ENCODE measurements around the gene ENOSF1. TPM values are rescaled to one million over a fixed set of nuclear protein-coding genes. Genes with fewer than 3 reads are reported as not detected.
"Not testable (repeated sequence)": the region's sequence is repeated elsewhere in the genome, so short reads cannot be mapped to it uniquely, and the experiment has no call there.

ENOSF1 gene, protein sequence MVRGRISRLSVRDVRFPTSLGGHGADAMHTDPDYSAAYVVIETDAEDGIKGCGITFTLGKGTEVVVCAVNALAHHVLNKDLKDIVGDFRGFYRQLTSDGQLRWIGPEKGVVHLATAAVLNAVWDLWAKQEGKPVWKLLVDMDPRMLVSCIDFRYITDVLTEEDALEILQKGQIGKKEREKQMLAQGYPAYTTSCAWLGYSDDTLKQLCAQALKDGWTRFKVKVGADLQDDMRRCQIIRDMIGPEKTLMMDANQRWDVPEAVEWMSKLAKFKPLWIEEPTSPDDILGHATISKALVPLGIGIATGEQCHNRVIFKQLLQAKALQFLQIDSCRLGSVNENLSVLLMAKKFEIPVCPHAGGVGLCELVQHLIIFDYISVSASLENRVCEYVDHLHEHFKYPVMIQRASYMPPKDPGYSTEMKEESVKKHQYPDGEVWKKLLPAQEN
- polyA plus RNA-seq (ENCODE audit: insufficient read length in 10 of 10), result 10 to 100 TPM; 13.3 to 52.3 (median 21.8) TPM
- long read RNA-seq, donor 1, full-length matches to known transcripts, result 1 of 1 reads
- long read RNA-seq, donor 1, partial matches to known transcripts, result 0 of 1 reads
- long read RNA-seq, donor 1, other reads (novel, unspliced or antisense), result 0 of 1 reads
- long read RNA-seq, donor 2, result 0 reads
- long read RNA-seq, donor 3, result 0 reads
- long read RNA-seq, donor 4, partial matches to known transcripts, result 0 of 1 reads
- long read RNA-seq, donor 4, other reads (novel, unspliced or antisense), result 0 of 1 reads
- long read RNA-seq, donor 5, partial matches to known transcripts, result 0 of 4 reads
- long read RNA-seq, donor 5, other reads (novel, unspliced or antisense), result 0 of 4 reads
- long read RNA-seq, donor 6, partial matches to known transcripts, result 0 of 4 reads
- long read RNA-seq, donor 6, other reads (novel, unspliced or antisense), result 0 of 4 reads
- long read RNA-seq, donor 7, partial matches to known transcripts, result 0 of 2 reads
- long read RNA-seq, donor 7, other reads (novel, unspliced or antisense), result 0 of 2 reads
- long read RNA-seq, donor 8, result 0 reads
- long read RNA-seq, donor 9, result 0 reads

DNA sequence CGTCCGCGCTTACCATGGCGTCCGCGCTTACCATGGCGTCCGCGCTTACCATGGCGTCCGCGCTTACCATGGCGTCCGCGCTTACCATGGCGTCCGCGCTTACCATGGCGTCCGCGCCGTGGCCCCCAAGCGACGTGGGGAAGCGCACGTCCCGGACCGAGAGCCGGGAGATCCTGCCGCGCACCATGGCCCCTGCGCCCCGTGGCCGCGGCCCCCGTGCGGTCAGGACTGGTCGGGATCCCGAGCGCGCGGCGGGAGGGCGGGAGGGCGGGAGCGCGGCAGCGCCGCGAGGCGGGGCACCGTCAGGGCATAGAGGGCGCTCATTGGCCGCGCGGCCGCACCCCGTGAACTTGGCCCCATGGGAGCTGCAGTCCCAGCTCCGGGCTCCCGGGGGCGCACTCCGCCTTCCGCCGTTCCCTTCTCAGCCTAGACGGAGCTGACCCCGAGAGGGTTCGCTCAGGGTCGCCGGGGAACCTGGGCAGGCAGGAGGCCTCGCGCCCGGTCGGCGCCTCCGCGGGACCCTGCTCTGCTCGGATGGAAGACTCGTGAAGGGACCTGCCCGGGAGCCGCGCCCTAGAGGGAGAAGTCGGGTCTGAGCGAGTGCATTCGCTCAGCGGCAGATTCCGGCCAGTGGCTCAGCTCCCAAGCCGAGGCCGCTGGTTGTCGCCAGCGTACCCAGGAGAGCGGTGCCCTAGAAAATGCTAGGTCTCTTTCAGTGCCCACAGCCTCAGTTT, at the start of gene ENOSF1:
Gene ENOSF1, minus strand, starts transcription at position 230 of the 734 bp plus-strand sequence. Its CDS starts 43 bp downstream, at position 187.
- peak; percentile 73 to 92 (median 85) for DNase-seq

DNA sequence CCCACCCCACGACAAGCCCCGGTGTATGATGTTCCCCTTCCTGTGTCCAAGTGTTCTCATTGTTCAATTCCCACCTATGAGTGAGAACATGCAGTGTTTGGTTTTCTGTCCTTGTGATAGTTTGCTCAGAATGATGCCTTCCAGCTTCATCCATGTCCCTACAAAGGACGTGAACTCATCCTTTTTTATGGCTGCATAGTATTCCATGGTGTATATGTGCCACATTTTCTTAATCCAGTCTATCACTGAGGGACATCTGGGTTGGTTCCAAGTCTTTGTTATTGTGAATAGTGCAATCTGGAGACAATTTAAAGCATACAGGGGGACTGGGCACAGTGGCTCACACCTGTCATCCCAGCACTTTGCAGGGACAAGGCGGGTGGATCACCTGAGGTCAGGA, 47.4 kb upstream of the ENOSF1 start:
- DNase-seq, result not testable (repeated sequence)

DNA sequence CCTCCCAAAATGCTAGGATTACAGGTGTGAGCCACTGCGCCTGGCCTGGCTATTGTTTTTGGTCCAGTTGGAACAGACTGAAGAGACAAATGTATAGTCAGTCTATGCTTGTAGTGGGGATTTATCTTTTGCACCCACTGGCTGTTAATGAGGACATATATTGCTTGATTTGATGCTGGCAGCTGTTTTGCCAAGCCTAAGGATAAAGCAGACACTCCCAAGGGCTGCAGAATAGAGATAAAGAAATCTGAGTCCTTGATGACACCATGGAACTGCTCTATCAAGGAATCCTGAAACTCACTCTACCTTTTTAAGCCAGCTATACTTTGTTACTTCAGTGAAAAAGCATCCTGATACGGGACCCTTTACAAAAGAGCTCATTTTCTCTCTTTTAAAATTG, 43.1 kb upstream of the ENOSF1 start:
- no peak for DNase-seq

DNA sequence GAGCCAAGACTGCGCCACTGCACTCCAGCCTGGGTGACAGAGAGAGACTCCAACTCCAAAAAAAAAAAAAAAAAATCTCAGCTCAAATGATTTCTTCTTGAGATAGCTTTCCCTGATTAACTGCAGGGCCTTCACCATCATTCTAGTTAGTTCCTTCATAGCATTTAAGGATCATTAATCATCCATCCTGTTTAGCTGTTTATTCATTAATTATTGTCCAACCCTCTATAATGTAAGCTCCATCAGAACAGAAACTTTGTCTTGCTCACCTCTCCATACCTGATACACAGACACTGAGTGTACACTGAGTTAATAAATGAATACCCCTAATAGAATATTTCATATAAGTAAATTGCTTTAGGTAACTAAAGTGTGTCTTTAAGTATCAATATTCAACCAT, 42.2 kb upstream of the ENOSF1 start:
- DNase-seq, result no peak

DNA sequence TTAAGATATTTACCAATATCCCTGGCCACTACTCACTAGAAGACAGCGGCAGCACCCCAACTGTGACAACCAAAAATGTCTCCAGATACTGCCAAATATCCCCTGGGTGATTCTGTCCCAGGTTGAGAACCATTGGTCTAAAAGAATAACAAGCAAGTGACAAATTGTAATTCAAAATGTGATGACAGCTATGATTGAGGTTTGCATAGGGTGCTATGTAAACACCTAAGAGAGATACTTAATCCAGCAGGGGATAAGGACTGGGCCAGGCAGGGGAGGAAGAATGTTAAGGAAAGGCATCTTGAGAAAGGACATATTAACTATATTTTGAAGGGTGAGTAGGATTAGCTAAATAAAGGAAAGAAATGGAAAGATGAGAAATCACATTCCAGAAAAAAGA, 38.0 kb upstream of the ENOSF1 start:
- no peak for DNase-seq

DNA sequence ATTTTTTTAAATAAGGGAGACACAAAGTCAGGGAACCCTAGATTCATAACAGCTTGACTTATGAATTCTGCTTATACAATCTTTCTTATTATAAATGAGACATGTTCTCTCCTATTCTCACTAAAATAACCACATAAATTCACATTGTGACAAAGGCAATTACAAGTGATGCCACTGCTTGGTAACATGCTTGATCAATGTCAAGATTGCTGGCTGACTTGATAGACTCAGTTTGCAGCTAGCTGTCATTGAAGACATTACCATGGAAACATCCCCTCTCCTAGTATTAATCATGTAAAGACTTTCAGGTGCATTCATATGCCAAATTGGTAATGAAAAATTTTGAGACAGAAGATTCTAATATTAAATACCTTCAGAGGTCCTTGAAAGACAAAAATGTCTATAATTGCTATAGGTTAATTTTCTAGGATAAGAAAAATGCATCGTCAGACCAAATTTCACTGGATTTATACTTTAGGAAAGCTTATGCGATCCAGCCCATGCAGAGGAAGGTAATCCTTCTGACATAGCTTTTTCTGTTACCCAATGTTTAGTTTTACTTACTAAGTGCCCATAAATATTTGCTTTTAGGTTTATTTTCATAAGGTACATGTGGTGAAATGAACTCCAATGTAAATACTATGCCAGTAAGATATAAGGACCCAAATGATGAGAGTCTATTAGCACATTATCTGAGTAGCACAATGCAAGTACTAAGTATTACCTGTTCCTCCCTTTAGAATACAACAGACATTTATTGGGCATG, 32.6 kb upstream of the ENOSF1 start:
- no peak for DNase-seq

DNA sequence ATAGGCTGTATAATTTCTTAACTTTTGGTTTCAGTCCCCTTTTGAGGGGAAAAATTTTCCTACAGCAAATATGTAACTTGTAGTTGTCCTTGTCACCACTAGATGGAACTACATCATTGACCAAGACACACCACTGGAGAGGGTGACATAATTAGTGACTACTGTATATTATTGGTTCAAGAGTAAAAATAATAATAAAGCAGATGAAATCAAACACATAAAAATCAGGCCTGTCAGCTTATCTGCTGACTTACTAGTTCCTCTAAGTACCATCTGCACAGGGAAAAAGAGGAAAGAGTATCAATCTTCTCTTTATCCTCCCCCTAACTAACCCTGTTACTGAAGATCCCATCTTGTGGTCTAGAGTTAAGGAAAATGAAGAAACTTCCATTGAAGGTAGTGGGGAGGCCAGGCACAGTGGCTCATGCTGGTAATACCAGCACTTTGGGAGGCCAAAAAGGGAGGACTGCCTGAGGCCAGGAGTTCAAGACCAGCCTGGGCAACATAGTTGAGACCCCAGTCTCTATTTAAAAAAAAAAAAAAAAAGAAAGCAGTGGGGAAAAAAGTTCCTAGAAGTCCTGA, 29.6 kb upstream of the ENOSF1 start:
- DNase-seq, result peak; percentile 17 to 58 (median 42)

DNA sequence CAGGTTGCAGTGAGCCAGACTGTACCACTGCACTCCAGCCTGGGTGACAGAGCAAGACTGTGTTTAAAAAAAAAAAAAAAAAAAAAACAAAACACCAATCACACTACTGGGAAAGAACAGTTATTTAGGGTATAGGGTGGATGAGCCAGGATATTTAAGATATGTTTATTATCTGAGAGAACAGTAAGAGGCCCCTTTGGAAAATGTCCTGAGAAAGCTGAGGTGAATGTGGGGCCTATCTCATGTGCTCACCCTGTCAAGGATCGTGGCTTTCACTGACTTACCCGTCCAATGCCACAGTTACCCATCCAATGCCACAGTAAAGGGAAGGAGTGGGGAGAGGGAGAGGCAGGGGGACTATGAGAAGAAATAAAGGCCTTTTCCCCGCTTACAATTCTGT, 19.9 kb upstream of the ENOSF1 start:
- DNase-seq, result no peak

DNA sequence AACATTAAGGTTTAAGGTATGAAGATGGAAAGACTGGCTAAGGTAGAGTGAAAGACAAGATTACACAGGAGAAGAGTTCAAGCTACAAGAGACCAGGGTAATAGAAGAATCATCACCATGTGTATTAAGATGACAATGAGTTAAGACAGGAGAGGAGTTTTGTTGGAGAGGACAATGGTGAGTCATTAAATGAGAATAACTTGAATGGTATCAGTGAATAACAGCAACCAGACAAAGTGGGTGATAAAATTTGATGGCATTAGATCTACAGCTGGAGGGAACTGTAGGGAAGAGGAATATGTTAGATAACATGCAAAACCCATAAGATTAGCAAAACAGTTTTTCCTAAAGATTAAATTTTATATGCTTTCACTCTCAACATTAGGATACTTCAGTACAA, 18.8 kb upstream of the ENOSF1 start:
- no peak for DNase-seq

DNA sequence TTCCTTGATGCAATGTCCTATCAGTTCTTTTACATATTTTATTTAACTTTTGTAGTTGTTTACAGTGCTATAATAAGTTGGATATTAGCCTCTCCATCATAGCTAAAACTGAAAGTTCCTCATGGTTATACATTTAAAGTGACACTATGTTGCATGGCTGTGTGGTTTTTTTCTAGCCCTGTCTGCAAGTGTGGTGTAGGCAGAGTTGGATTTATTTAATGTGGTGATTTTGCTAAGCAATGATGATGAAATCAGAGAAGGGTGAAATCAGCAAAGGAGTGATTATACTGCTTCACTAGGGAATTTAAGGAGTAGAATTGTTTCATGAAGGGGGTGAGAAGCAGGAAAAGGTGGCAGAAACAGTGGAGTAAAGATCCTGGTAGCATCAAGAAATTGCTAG, 18.3 kb upstream of the ENOSF1 start:
- no peak for DNase-seq

DNA sequence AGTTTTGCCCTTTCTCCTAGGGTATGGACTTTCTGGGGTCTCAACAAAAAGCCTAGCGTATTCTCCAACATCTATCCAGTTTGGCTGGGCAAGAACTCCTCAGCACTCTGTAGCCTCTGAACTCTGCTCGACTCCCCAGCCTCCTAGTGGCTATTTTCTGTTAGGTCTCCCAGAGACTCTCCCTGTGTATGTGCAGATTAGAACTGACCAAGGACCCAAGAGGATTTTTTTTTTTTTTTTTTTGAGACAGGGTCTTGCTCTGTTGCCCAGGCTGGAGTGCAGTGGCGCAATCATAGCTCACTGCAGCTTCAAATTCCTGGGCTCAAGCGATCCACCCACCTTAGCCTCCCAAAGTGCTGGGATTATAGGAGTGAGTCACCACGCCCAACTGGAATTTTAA, 17.7 kb upstream of the ENOSF1 start:
- not testable (repeated sequence) for DNase-seq

DNA sequence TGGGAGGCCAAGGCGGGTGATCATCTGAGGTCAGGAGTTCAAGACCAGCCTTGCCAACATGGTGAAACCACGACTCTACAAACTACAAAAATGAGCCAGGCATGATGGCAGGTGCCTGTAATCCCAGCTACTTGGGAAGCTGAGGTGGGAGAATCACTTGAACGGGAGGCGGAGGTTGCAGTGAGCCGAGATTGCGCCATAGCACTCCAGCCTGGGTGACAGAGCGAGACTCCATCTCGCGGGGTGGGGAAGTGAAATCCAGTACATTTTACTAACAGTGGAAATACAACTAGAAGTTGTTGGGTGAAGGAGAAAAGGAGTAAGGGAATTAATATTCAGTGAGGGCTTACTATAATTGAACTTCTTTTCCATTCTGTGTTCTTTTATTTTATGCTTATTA, 13.2 kb upstream of the ENOSF1 start:
- DNase-seq, result no peak

DNA sequence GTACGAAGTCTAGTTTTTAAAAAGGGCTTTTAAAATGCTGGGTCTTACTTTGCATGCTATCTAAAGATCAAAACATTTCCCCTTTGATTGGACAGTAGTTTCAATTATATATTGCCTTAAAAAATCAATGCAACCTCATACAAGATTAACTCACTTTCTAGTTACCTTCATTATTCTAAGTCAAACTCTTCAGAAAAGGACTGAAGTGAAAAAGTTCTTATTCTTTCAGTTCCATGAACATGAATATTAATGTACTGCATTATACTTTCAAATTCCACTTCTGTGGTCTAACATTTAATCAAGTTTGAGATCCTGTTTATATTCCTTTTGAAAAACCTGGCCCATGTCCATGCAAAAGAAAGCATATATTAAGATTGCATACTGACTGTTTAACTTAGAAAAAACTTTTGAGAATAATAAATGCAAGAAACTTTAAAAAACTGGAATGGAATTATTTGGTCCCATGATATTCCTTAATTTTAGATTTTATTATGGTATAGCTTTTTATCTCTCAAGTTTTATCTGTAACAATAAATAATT, 11.2 kb upstream of the ENOSF1 start:
- DNase-seq, result no peak

DNA sequence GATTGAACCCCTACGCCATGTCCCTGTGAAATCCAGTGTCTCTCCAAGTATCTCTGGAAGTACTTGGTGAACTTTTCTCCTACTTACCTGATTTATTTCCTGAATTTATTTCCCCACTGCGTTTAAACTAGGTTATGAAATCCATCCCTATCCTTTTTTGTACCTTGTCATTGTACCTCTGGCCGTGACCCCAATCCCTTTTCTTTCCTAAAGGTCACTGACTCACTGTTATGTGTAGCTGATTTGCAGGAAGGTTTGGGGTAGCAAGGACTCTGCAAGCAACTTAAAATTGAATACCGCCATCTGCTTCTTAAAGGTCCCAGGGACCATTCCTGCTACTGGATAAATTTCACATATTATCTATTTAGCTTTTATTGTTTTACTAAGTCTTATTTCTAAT, 4.6 kb upstream of the ENOSF1 start:
- DNase-seq, result no peak

DNA sequence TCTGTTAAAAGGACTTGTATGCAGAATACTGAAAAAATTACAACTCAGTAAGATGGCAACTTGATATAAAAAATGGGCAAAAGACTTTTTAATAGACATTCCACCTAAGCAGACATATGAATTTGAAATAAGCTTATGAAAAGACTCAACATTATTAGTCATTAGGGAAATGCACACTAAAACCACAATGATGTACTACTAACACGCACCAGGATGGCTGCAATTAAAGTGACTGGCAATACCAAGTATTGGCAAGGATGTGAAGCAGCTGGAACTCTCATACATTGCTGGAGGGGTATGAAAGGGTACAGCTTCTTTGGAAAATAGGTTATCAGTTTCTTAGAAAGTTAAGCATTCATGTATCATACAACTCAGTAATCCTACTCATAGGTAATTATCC, 3.2 kb upstream of the ENOSF1 start:
- DNase-seq, result peak in 1 of 3 donors; percentile 9

DNA sequence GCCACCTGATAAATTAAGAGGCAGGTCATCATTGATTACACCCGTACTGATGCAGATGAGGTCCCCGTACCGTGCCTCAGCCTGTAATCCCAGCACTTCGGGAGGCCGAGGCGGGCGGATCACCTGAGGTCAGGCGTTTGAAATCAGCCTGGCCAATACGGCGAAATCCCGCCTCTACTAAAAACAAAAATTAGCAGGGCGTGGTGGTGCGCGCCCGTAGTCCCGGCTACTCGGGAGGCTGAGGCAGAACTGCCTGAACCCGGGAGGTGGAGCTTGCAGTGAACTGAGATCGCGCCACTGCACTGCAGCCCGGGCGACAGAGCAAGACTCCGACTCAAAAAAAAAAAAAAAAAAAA, 683 bp upstream of the ENOSF1 start:
- DNase-seq, result no peak

DNA sequence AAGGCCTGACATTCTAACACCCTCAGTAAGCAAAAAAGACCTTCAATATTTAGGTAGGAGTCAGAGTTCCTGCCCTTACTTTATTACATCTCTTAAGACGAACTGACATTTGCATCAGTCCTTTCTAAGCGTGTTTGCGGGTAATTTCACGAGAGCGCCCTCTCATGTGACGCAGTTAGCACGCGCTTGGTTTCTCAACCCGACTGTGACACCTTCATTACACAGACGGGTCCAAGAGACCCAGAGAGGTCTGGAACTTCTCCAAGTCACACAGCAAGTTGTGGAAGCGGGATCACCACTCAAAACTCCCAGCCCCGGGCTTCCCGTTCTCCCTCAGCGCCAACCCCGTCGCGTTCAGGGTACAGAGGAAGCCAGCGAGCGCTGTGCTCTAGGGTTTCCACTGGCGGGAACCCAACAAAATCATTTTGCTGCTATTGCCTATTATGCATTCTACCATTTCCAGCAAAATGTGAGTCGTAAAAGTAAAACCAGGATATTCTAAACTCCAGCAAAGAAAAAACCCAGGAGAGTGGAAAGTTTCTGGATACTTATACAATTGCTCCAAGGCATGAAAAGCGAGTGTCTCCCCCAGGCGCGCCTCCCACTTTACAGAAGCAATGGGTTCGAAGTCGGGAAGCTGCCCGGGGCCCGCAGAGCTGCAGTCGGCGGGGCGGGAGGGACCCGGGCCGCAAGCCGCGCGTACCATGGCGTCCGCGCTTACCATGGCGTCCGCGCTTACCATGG, 601 bp downstream of the ENOSF1 start:
- DNase-seq, result peak; percentile 74 to 89 (median 76)

DNA sequence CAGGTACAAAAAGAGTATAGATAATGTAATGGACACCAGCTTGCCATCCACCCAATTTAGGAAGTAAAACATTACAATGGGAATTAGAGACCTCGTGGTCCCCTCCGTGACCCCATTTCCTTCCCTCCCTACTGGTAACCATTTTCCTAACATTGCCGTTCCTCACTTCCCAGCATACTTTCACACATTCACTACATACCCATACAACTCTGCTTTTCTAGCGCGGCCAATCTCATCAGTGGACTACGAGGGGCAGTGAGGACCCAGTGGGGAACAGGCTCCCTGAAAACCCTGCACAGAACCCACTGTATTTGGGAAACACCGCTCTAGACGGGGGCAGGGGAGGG, 1.1 kb downstream of the ENOSF1 start:
- no peak for DNase-seq

DNA sequence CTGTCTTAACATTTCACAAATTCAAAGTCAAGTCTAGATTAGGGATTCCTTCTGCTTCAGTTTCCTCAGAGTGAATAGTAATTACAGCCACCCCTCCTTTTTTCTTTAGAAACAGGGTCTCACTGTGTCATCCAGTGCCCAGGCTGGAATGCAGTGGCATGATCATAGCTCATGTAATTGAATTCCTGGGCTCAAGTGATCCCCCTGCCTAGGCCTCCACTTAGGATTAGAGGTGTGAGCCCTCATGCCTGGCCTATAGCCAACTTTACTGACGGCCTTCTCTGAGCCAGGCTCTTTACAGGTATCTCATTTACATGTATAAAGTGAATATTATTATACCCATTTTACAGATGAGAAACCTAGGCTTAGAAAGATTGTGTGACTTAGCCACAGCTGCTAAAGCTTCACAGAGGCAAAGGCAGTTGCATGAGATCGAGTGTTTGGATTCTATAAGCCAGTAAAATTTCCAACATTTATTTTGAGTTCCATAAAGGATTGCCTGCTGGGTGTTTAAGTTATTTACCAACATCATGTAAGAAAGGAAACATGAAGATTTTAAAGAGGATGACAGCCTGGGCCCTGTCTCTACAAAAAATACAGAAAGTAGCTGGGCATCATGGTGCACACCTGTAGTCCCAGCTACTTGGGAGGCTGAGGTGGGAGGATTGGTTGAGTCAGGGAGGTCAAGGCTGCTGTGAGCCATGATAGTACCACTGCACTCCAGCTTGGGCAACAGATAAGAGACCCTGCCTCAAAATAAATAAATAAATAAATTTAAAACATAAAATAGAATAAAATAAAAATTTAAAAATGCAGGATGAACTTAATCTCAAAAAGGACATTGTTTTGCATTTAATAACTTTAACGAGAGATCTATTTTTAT, 1.8 kb downstream of the ENOSF1 start:
- DNase-seq, result no peak

All from muscle of back (tissue), 13 donors.